DMS153 treated with DMSO at 0.1 percent for 48 hours (cell line): Measurements from ENCODE around the gene ARRDC3.

Experiments used
- DNase-seq: peaks from one replicate; lab custom pipeline; 2025; ENCODE audit not compliant: unreplicated experiment; lab: John Stamatoyannopoulos, UW

Gene ARRDC3

GRCh38 chr5:91384671-91385430 lies 1.7 kb upstream of the ARRDC3 start:
- DNase-seq, result peak; percentile 40

GRCh38 chr5:91383956-91384300 lies 811 bp upstream of the ARRDC3 start:
- DNase-seq, result no peak

- peak; percentile 8 for DNase-seq
Observed at GRCh38 chr5:91382530-91383026, 539 bp downstream of the ARRDC3 start.

GRCh38 chr5:91381774-91382359 lies 1.2 kb downstream of the ARRDC3 start:
- peak; percentile 46 for DNase-seq

- no peak for DNase-seq
Observed at GRCh38 chr5:91381239-91381773, 1.8 kb downstream of the ARRDC3 start.

- DNase-seq, result peak; percentile 58
Observed at GRCh38 chr5:91380491-91381238, 2.5 kb downstream of the ARRDC3 start.

GRCh38 chr5:91379914-91380490 lies 3.1 kb downstream of the ARRDC3 start:
- DNase-seq, result peak; percentile 50

- DNase-seq, result no peak
Observed at GRCh38 chr5:91379246-91379913, 3.7 kb downstream of the ARRDC3 start.

GRCh38 chr5:91378752-91379211 lies 4.3 kb downstream of the ARRDC3 start:
- no peak for DNase-seq

- DNase-seq, result no peak
Observed at GRCh38 chr5:91374893-91375520, 8.1 kb downstream of the ARRDC3 start.

- no peak for DNase-seq
Observed at GRCh38 chr5:91373600-91373999, 9.5 kb downstream of the ARRDC3 start.

GRCh38 chr5:91373006-91373405 lies 10.1 kb downstream of the ARRDC3 start:
- no peak for DNase-seq

- DNase-seq, result no peak
Observed at GRCh38 chr5:91369480-91369879, 13.6 kb downstream of the ARRDC3 start.

GRCh38 chr5:91367908-91368648 lies 15.0 kb downstream of the ARRDC3 start:
- DNase-seq, result no peak

GRCh38 chr5:91367344-91367743 lies 15.8 kb downstream of the ARRDC3 start:
- no peak for DNase-seq

- DNase-seq, result no peak
Observed at GRCh38 chr5:91366551-91366950, 16.6 kb downstream of the ARRDC3 start.

GRCh38 chr5:91365498-91365897 lies 17.6 kb downstream of the ARRDC3 start:
- no peak for DNase-seq

- DNase-seq, result no peak
Observed at GRCh38 chr5:91362935-91363334, 20.2 kb downstream of the ARRDC3 start.

- DNase-seq, result no peak
Observed at GRCh38 chr5:91361790-91362189, 21.3 kb downstream of the ARRDC3 start.
